A673 (cell line): ENCODE data around the gene CLIC6.

ENCODE experiments used
- CTCF ChIP-seq: fragments of 300-800, 200-600 bp; sonication (generic); conservative IDR thresholded peaks from 2 replicates; pipeline ENCODE4 v1.5.1; 2017; ENCODE audit warnings: low read depth, mild to moderate bottlenecking, antibody characterized with exemption, low read length, moderate library complexity, mixed read lengths
- EZH2 ChIP-seq: fragments of 200-600 bp; sonication (generic); IDR thresholded peaks from 2 replicates; pipeline ENCODE4 v1.6.1; 2017; ENCODE audit warnings: borderline replicate concordance, low read depth, mild to moderate bottlenecking, mixed read lengths, antibody characterized with exemption, low read length; ENCODE audit not compliant: poor library complexity, severe bottlenecking

- TF ChIP-seq CTCF (no peak), EZH2 (no peak)
Observed at GRCh38 chr21:34675871-34676270, 7.1 kb downstream of the CLIC6 start.
